GM21515 (cell line): ENCODE data around the gene XKR8.

Source experiments
- ATAC-seq: cut with Tn5 transposase; IDR thresholded peaks from one replicate; pipeline ENCODE4 v1.9.1; 2021; ENCODE audit not compliant: unreplicated experiment

The XKR8 gene

DNA sequence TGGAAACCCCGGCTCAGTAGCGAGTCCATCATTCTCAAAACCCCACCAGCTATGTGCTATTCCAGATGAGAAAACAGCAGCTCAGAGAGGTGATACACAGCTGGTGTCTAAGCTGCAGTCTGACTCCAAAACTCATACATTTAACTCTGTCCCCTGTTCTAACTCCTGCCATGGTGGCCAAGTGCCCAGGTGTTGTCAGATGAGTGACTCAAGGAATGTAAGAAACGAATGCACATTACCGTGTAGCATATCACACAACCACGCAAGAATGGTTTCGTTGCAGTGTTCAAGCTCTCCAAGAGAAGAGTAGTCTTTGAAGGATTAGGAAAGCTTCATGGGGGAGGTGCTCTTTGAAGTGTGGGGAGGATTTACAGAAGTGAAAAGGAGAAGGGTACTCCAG, 4.7 kb upstream of the XKR8 start:
- no peak for ATAC-seq

- ATAC-seq, result no peak
Measured at GRCh38 chr1:27956761-27957160, 3.0 kb upstream of the XKR8 start.

GRCh38 chr1:27957655-27958054, 2.1 kb upstream of the XKR8 start:
- ATAC-seq, result no peak

DNA sequence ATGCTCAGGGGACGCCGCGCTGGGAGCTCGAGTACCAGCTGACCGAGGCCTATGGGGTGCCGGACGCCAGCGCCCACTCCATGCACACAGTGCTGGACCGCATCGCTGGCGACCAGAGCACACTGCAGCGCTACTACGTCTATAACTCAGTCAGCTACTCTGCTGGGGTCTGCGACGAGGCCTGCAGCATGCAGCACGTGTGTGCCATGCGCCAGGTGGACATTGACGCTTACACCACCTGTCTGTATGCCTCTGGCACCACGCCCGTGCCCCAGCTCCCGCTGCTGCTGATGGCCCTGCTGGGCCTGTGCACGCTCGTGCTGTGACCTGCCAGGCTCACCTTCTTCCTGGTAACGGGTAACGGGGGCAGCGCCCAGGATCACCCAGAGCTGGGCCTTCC, 1.3 kb upstream of the XKR8 start:
- ATAC-seq, result no peak

- ATAC-seq, result no peak
Measured at GRCh38 chr1:27960762-27961645, 1.2 kb downstream of the XKR8 start.

GRCh38 chr1:27961646-27962221, 2.0 kb downstream of the XKR8 start:
- ATAC-seq, result no peak

DNA sequence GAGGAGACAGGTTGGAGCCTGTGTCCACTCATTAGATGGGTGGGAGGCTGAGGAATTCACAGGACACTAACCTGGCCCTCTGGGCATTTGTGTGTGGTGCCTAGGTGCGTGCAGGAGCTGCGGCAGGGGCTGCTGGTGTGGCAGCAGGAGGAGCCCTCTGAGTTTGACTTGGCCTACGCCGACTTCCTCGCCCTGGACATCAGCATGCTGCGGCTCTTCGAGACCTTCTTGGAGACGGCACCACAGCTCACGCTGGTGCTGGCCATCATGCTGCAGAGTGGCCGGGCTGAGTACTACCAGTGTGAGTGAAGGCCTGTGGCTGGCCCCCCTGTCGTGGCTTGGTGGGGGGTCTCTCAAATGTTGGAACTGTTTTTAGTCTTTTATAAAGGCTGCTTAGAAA, 3.6 kb downstream of the XKR8 start:
- ATAC-seq, result no peak

GRCh38 chr1:27966402-27967105, 6.8 kb downstream of the XKR8 start:
- ATAC-seq, result no peak

- ATAC-seq, result no peak
Measured at GRCh38 chr1:27967106-27967883, 7.5 kb downstream of the XKR8 start.

GRCh38 chr1:27967884-27968466, 8.2 kb downstream of the XKR8 start:
- no peak for ATAC-seq

- ATAC-seq, result no peak
Measured at GRCh38 chr1:27968692-27969091, 8.9 kb downstream of the XKR8 start.

- ATAC-seq, result no peak
Measured at GRCh38 chr1:27970401-27970800, 10.6 kb downstream of the XKR8 start.

DNA sequence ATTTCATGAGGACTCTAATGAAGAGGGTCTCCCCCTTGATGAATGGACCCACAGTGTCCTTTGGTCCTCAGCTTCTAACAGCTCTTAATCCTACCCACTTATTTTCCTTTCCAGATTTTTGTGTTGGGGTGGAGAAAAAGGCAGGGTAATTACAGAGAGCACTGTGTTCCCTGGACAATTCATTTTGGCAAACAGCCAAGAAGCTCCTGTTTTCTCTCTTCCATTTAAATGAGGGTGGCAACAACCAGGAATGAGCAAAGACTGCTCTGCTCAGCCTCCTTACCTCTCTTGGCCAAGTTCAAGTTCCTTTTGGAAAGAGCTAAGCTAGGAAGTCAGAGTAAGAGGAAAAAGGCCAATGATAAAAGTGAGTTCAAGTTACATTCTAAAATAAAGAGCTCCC, 11.9 kb downstream of the XKR8 start:
- ATAC-seq, result no peak

- no peak for ATAC-seq
Measured at GRCh38 chr1:27972141-27972540, 12.4 kb downstream of the XKR8 start.

- ATAC-seq, result no peak
Measured at GRCh38 chr1:27973771-27974416, 14.1 kb downstream of the XKR8 start.

- no peak for ATAC-seq
Measured at GRCh38 chr1:27974417-27974781, 14.6 kb downstream of the XKR8 start.

DNA sequence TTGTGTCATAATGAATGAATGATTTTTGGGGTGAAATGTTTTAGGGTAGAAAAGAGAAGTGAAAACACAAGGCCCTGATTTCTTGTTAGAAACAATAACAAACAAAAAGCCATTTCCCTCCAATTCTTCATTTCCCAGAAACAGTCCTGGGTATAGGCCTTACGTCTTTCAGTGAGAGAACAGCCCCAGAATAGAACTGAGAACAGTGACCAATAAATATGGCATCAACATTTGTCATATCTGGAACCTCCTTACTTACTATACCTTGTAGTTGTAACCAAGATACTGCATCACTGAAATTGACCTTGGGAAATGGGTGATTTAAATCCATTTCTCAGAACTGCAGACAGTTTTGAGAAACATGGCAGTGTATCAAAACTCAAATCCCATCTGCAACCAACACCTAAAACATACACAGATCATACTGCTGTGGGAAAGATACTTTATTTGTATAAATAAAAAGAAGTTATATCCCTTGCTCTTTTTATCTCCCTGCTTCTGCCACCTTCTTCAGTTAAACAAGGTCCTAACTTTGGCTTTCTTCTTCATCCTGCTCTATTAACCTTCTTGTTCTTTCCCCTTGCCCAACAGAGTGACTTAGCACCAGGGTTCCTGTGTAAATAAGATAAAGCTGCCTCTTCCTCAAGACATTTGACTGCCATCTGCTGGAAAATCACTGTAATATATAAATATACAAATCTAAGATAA, 19.5 kb downstream of the XKR8 start:
- ATAC-seq, result no peak

DNA sequence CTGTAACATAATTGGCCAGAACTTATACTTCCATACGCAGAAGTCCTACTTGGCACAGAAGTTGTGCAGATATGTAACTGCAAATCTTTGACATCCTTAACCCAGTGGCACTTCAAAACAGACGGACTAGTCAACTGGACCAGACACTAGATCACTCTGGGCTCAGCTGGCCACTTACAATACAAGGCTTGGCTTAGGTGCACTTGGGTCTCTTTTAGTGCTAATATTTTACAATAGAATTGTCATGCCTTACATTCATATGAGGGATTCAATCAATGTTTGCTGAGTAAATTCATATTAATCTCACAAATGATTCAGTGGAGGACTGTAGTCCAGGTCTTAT, 20.1 kb downstream of the XKR8 start:
- no peak for ATAC-seq

GRCh38 chr1:27980216-27980845, 20.6 kb downstream of the XKR8 start:
- ATAC-seq, result no peak

DNA sequence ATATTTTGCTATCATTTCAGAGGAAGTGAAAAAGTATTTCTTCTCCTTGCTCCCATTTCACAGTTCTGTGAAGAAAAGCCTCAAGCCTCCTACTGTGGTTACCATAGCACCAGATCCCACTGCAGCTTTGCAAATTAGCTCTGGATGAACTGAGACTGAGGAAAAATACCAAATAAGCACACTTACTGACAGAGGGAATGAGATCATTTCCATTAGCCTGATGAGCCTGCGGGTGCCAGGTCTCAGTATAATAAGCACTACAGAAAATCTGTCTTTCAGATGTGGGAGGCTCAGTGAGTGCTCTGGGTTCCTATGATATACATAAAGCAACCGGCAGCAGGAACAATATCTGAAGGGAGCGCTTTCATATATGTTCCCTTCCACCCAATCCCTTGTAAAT, 21.4 kb downstream of the XKR8 start:
- ATAC-seq, result no peak
